ENCODE measurements around the gene SLC1A5.

Gene SLC1A5

DNA sequence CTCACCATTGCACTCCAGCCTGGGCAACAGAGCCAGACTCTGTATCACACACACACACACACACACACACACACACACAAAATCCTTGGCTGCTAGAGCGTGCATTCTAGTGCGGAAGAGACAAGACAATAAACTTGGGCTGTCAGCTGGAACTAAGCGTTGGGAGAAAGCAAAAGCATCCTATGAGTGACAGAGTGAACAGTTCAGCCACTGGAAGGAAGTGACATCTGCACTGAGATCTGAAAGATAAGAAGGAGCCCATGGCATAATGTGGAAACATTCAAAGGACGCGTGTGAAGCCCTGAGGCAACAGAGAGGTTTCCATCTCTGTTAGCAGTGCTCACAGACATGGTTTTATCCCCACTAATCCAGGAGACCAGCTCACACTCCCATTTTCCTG is 3.5 kb upstream of the SLC1A5 start:
- H3K4me3 ChIP-seq (ENCODE audit: low read length): no peak overlapping the region
- no peaks in the 10 kb centered on the region for H3K36me3 ChIP-seq (ENCODE audit: control insufficient read depth, insufficient read depth, low read length, severe bottlenecking)
- H3K9me3 ChIP-seq (ENCODE audit: control insufficient read depth, low read length): no peaks in the 10 kb centered on the region
- no peaks in the 10 kb centered on the region for H3K27me3 ChIP-seq (replicated peaks; ENCODE audit: control insufficient read depth, insufficient read depth, low read length)
- peaks cover 29% of the 10 kb centered on the region for H3K4me1 ChIP-seq (ENCODE audit: control insufficient read depth, insufficient read depth, low read length)
- DNase-seq (ENCODE audit: low read depth): no peak
- H3K9ac ChIP-seq (ENCODE audit: low read length): no peak overlapping the region

- Histone ChIP-seq H3K36me3 (ENCODE audit: control insufficient read depth, insufficient read depth, low read length, severe bottlenecking) (peaks cover 11% of the 10 kb centered on the region), H3K4me1 (ENCODE audit: control insufficient read depth, insufficient read depth, low read length) (peaks cover 25% of the 10 kb centered on the region), H3K27me3 (replicated peaks; ENCODE audit: control insufficient read depth, insufficient read depth, low read length) (no peaks in the 10 kb centered on the region), H3K9ac (ENCODE audit: low read length) (no peak overlapping the region), H3K4me3 (ENCODE audit: low read length) (no peak overlapping the region), H3K9me3 (ENCODE audit: control insufficient read depth, low read length) (no peaks in the 10 kb centered on the region)
- DNase-seq (ENCODE audit: low read depth): no peak
Measured at GRCh38 chr19:46789371-46789770, 977 bp upstream of the SLC1A5 start.

- H3K36me3 ChIP-seq (ENCODE audit: control insufficient read depth, insufficient read depth, low read length, severe bottlenecking): peaks cover 14% of the 10 kb centered on the region
- DNase-seq (ENCODE audit: low read depth): no peak
- peak overlapping the region; percentile 53 for H3K4me3 ChIP-seq (ENCODE audit: low read length)
- H3K9me3 ChIP-seq (ENCODE audit: control insufficient read depth, low read length): no peaks in the 10 kb centered on the region
- no peak overlapping the region for H3K9ac ChIP-seq (ENCODE audit: low read length)
- no peaks in the 10 kb centered on the region for H3K27me3 ChIP-seq (replicated peaks; ENCODE audit: control insufficient read depth, insufficient read depth, low read length)
- H3K4me1 ChIP-seq (ENCODE audit: control insufficient read depth, insufficient read depth, low read length): peaks cover 29% of the 10 kb centered on the region
Measured at GRCh38 chr19:46788968-46789338, 559 bp upstream of the SLC1A5 start.

DNA sequence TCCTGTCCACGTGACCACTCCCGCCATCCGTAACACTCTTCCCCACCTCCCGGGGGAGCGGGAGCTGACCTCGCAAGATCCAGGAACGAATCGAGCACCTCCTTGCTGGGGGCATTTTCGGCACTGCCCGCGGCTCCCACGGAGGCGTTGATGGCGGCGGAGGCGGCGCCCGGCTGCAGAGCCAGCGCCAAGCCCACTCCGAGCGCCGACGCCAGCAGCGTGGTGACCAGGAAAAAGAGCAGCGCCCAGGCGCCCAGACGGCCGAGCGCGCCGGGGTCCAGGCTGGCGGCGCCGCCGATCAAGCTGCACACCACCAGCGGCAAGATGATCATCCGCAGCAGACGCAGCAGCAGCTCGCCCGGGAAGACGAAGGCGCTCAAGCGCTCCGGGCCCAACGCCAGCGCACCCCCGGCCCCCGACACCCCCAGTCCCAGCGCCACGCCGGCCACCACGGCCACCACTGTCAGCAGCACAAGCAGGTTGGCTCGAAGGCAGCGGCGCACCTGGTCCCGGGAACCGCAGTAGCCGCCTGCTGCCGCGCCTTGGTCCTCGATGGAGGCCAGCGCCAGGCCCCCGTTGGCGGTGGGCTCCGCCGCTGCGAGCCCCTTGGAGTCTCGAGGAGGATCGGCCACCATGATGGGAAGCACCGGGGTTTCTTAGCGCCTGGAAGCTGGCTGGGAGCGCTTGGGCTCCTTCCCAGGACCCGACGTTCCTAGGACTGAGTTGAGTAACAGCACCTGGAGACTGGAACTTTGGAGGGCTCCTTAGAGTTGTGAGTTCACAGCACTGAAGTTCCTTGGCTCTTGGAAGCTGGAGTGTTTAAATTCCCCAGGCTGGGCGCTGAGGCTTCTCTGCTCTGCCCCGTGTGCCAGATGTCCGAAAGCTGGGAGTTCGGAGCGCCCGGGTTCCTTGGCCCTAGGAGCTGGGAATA is 798 bp downstream of the SLC1A5 start:
- Histone ChIP-seq H3K36me3 (ENCODE audit: control insufficient read depth, insufficient read depth, low read length, severe bottlenecking) (peaks cover 27% of the 10 kb centered on the region), H3K27me3 (replicated peaks; ENCODE audit: control insufficient read depth, insufficient read depth, low read length) (no peaks in the 10 kb centered on the region), H3K9ac (ENCODE audit: low read length) (peak overlapping the region; percentile 99), H3K4me3 (ENCODE audit: low read length) (peak overlapping the region; percentile 99), H3K4me1 (ENCODE audit: control insufficient read depth, insufficient read depth, low read length) (peaks cover 31% of the 10 kb centered on the region), H3K9me3 (ENCODE audit: control insufficient read depth, low read length) (no peaks in the 10 kb centered on the region)
- DNase-seq (ENCODE audit: low read depth): peak; percentile 79

DNA sequence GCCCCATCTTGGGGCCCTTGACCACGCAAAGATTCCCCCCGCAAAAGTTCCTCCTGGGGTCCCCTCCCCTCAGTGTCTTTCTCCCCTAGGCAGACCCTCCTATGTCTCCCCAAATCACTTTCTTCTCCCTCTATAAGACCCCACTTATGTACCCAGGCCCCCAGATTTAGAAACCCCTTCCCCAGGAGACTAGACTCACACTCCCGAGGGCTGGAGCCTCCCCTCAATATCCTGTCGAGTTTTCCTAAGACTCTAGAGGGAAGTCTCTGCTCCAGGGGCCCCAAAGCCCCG is 1.4 kb downstream of the SLC1A5 start:
- peak overlapping the region; percentile 99 for H3K9ac ChIP-seq (ENCODE audit: low read length)

GRCh38 chr19:46786236-46787039 is 2.0 kb downstream of the SLC1A5 start:
- Histone ChIP-seq H3K36me3 (ENCODE audit: control insufficient read depth, insufficient read depth, low read length, severe bottlenecking) (peaks cover 39% of the 10 kb centered on the region), H3K4me1 (ENCODE audit: control insufficient read depth, insufficient read depth, low read length) (peaks cover 34% of the 10 kb centered on the region), H3K9me3 (ENCODE audit: control insufficient read depth, low read length) (no peaks in the 10 kb centered on the region), H3K4me3 (ENCODE audit: low read length) (peak overlapping the region; percentile 99), H3K9ac (ENCODE audit: low read length) (peak overlapping the region; percentile 99), H3K27me3 (replicated peaks; ENCODE audit: control insufficient read depth, insufficient read depth, low read length) (no peaks in the 10 kb centered on the region)
- peak; percentile 86 for DNase-seq (ENCODE audit: low read depth)

More for the DNA sequence above, 1.4 kb downstream of the SLC1A5 start:
- no peak for DNase-seq (ENCODE audit: low read depth)
- Histone ChIP-seq H3K36me3 (ENCODE audit: control insufficient read depth, insufficient read depth, low read length, severe bottlenecking) (peaks cover 33% of the 10 kb centered on the region), H3K27me3 (replicated peaks; ENCODE audit: control insufficient read depth, insufficient read depth, low read length) (no peaks in the 10 kb centered on the region), H3K4me3 (ENCODE audit: low read length) (peak overlapping the region; percentile 99), H3K4me1 (ENCODE audit: control insufficient read depth, insufficient read depth, low read length) (peaks cover 34% of the 10 kb centered on the region), H3K9me3 (ENCODE audit: control insufficient read depth, low read length) (no peaks in the 10 kb centered on the region)

GRCh38 chr19:46785980-46786235 is 2.5 kb downstream of the SLC1A5 start:
- peak overlapping the region; percentile 99 for H3K4me3 ChIP-seq (ENCODE audit: low read length)
- no peaks in the 10 kb centered on the region for H3K9me3 ChIP-seq (ENCODE audit: control insufficient read depth, low read length)
- peak overlapping the region; percentile 99 for H3K9ac ChIP-seq (ENCODE audit: low read length)
- H3K27me3 ChIP-seq (replicated peaks; ENCODE audit: control insufficient read depth, insufficient read depth, low read length): no peaks in the 10 kb centered on the region
- H3K36me3 ChIP-seq (ENCODE audit: control insufficient read depth, insufficient read depth, low read length, severe bottlenecking): peaks cover 40% of the 10 kb centered on the region
- peaks cover 37% of the 10 kb centered on the region for H3K4me1 ChIP-seq (ENCODE audit: control insufficient read depth, insufficient read depth, low read length)
- no peak for DNase-seq (ENCODE audit: low read depth)

GRCh38 chr19:46785054-46785979 is 3.1 kb downstream of the SLC1A5 start:
- peaks cover 40% of the 10 kb centered on the region for H3K4me1 ChIP-seq (ENCODE audit: control insufficient read depth, insufficient read depth, low read length)
- H3K27me3 ChIP-seq (replicated peaks; ENCODE audit: control insufficient read depth, insufficient read depth, low read length): no peaks in the 10 kb centered on the region
- peak overlapping the region; percentile 99 for H3K4me3 ChIP-seq (ENCODE audit: low read length)
- H3K9ac ChIP-seq (ENCODE audit: low read length): peak overlapping the region; percentile 99
- peaks cover 45% of the 10 kb centered on the region for H3K36me3 ChIP-seq (ENCODE audit: control insufficient read depth, insufficient read depth, low read length, severe bottlenecking)
- no peaks in the 10 kb centered on the region for H3K9me3 ChIP-seq (ENCODE audit: control insufficient read depth, low read length)
- no peak for DNase-seq (ENCODE audit: low read depth)

GRCh38 chr19:46784262-46785053 is 3.9 kb downstream of the SLC1A5 start:
- Histone ChIP-seq H3K9ac (ENCODE audit: low read length) (peak overlapping the region; percentile 99), H3K36me3 (ENCODE audit: control insufficient read depth, insufficient read depth, low read length, severe bottlenecking) (peaks cover 53% of the 10 kb centered on the region), H3K4me3 (ENCODE audit: low read length) (peak overlapping the region; percentile 99), H3K9me3 (ENCODE audit: control insufficient read depth, low read length) (no peaks in the 10 kb centered on the region), H3K27me3 (replicated peaks; ENCODE audit: control insufficient read depth, insufficient read depth, low read length) (no peaks in the 10 kb centered on the region), H3K4me1 (ENCODE audit: control insufficient read depth, insufficient read depth, low read length) (peaks cover 44% of the 10 kb centered on the region)
- peak; percentile 96 for DNase-seq (ENCODE audit: low read depth)

GRCh38 chr19:46783670-46784069 is 4.7 kb downstream of the SLC1A5 start:
- H3K4me1 ChIP-seq (ENCODE audit: control insufficient read depth, insufficient read depth, low read length): peaks cover 40% of the 10 kb centered on the region
- no peaks in the 10 kb centered on the region for H3K27me3 ChIP-seq (replicated peaks; ENCODE audit: control insufficient read depth, insufficient read depth, low read length)
- peak overlapping the region; percentile 99 for H3K9ac ChIP-seq (ENCODE audit: low read length)
- DNase-seq (ENCODE audit: low read depth): no peak
- H3K36me3 ChIP-seq (ENCODE audit: control insufficient read depth, insufficient read depth, low read length, severe bottlenecking): peaks cover 61% of the 10 kb centered on the region
- no peaks in the 10 kb centered on the region for H3K9me3 ChIP-seq (ENCODE audit: control insufficient read depth, low read length)
- H3K4me3 ChIP-seq (ENCODE audit: low read length): peak overlapping the region; percentile 99

All from adipocyte (in vitro differentiated cells).